DND-41 (cell line): ENCODE measurements around the gene HIP1.

Source experiments
- ATAC-seq: fragments of 200-7000 bp; cut with Tn5 transposase; 3 replicates; pipeline ENCODE4 v1.9.1; 2021; ENCODE audit warnings: low read depth; ENCODE audit not compliant: insufficient read depth
- DNase-seq: peaks from one replicate; pipeline ENCODE4 v3.0.0-alpha.2; 2020
- H2AFZ ChIP-seq: 2 replicates; pipeline ENCODE4 v1.6.0; 2012; ENCODE audit warnings: low read depth, low read length
- H3K27ac ChIP-seq: 2 replicates; pipeline ENCODE4 v1.5.1; 2012; ENCODE audit warnings: low read length, inconsistent platforms
- H3K27me3 ChIP-seq: fragments of 200-600 bp; sonication (generic); 2 replicates; pipeline ENCODE4 v1.6.0; 2012; ENCODE audit warnings: low read length, mild to moderate bottlenecking, inconsistent platforms; ENCODE audit not compliant: insufficient read depth, poor library complexity
- H3K36me3 ChIP-seq: 2 replicates; pipeline ENCODE4 v1.5.1; 2012; ENCODE audit warnings: low read length, inconsistent platforms; ENCODE audit not compliant: insufficient read depth
- H3K4me1 ChIP-seq: 2 replicates; pipeline ENCODE4 v1.5.1; 2012; ENCODE audit warnings: mild to moderate bottlenecking, low read length; ENCODE audit not compliant: insufficient read depth
- H3K4me2 ChIP-seq: 2 replicates; pipeline ENCODE4 v1.6.0; 2012; ENCODE audit warnings: mild to moderate bottlenecking, moderate library complexity, low read length, inconsistent platforms; ENCODE audit not compliant: insufficient read depth
- H3K4me3 ChIP-seq, 2 experiments: fragments of 200-600 bp in 1 of 2; shearing (Covaris generic) in 1 of 2; 2 replicates each; pipeline ENCODE4 v1.5.1; 2012 to 2016; ENCODE audit warnings: inconsistent platforms in 2 of 2, low read length in 2 of 2, mild to moderate bottlenecking in 2 of 2, low read depth in 1 of 2, moderate library complexity in 1 of 2
- H3K79me2 ChIP-seq: 2 replicates; pipeline ENCODE4 v1.6.0; 2012; ENCODE audit warnings: low read length, inconsistent platforms; ENCODE audit not compliant: insufficient read depth
- H3K9ac ChIP-seq: 2 replicates; pipeline ENCODE4 v1.6.0; 2012; ENCODE audit warnings: low read depth, mild to moderate bottlenecking, inconsistent platforms, low read length, moderate library complexity
- H3K9me3 ChIP-seq: 2 replicates; pipeline ENCODE4 v1.5.1; 2012; ENCODE audit warnings: low read length, moderate library complexity, mild to moderate bottlenecking, inconsistent platforms; ENCODE audit not compliant: insufficient read depth, severe bottlenecking
- H4K20me1 ChIP-seq: 2 replicates; pipeline ENCODE4 v1.6.0; 2012; ENCODE audit warnings: low read length; ENCODE audit not compliant: insufficient read depth
- CTCF ChIP-seq: IDR thresholded peaks from 2 replicates; pipeline ENCODE4 v1.5.1; 2012; ENCODE audit warnings: borderline replicate concordance, low read length, moderate library complexity, mild to moderate bottlenecking; ENCODE audit not compliant: poor library complexity, severe bottlenecking; ENCODE audit errors: extremely low read depth
- EZH2 ChIP-seq: IDR thresholded peaks from 3 replicates; pipeline ENCODE4 v1.6.1; 2012; ENCODE audit warnings: borderline replicate concordance, low read depth, mild to moderate bottlenecking, moderate library complexity, low read length, inconsistent platforms; ENCODE audit not compliant: severe bottlenecking

The HIP1 gene

GRCh38 chr7:75642810-75643486 is 95.8 kb downstream of the HIP1 start:
- no peaks in the 10 kb centered on the region for H3K36me3 ChIP-seq
- H3K27me3 ChIP-seq, result peaks cover 16% of the 10 kb centered on the region
- peaks cover 3% of the 10 kb centered on the region; the same call in 1 of the 2 replicates for H4K20me1 ChIP-seq
- H3K4me2 ChIP-seq, result no peak overlapping the region
- H3K9ac ChIP-seq, result no peak overlapping the region
- ATAC-seq, result peak; percentile 92
- no peaks in the 10 kb centered on the region for H3K9me3 ChIP-seq
- H2AFZ ChIP-seq, result peak overlapping the region; percentile 7; the same call in 1 of the 2 replicates
- DNase-seq, result peak; percentile 79
- no peak overlapping the region for H3K27ac ChIP-seq
- H3K4me3 ChIP-seq, result no peak overlapping the region
- no peak for TF ChIP-seq EZH2
- peak; percentile 99 for TF ChIP-seq CTCF
- peaks cover 11% of the 10 kb centered on the region for H3K4me1 ChIP-seq
- no peaks in the 10 kb centered on the region for H3K79me2 ChIP-seq

- H3K27ac ChIP-seq, result no peak overlapping the region
- peak overlapping the region; percentile 94 for H3K4me2 ChIP-seq
- H3K9ac ChIP-seq, result no peak overlapping the region
Measured at GRCh38 chr7:75640201-75640600, 98.5 kb downstream of the HIP1 start.

GRCh38 chr7:75639886-75640190 is 98.9 kb downstream of the HIP1 start:
- peak overlapping the region; percentile 94 for H3K4me2 ChIP-seq
- H3K36me3 ChIP-seq, result no peaks in the 10 kb centered on the region
- peak overlapping the region in 1 of 2 experiments; percentile 64; a peak in 2 of 4 replicates for H3K4me3 ChIP-seq
- H2AFZ ChIP-seq, result peak overlapping the region; percentile 74; the same call in 1 of the 2 replicates
- DNase-seq, result no peak
- no peaks in the 10 kb centered on the region for H3K9me3 ChIP-seq
- no peak for ATAC-seq
- peak overlapping the region; percentile 54; the same call in 1 of the 2 replicates for H3K9ac ChIP-seq
- no peak for TF ChIP-seq EZH2
- no peak for TF ChIP-seq CTCF
- peaks cover 3% of the 10 kb centered on the region; the same call in 1 of the 2 replicates for H4K20me1 ChIP-seq
- H3K27me3 ChIP-seq, result peaks cover 16% of the 10 kb centered on the region
- H3K27ac ChIP-seq, result no peak overlapping the region
- peaks cover 11% of the 10 kb centered on the region for H3K4me1 ChIP-seq
- no peaks in the 10 kb centered on the region for H3K79me2 ChIP-seq

More at GRCh38 chr7:75640201-75640600, 98.5 kb downstream of the HIP1 start:
- Histone ChIP-seq H3K9me3 (no peaks in the 10 kb centered on the region), H3K27me3 (peaks cover 16% of the 10 kb centered on the region), H3K4me1 (peaks cover 11% of the 10 kb centered on the region), H3K79me2 (no peaks in the 10 kb centered on the region), H2AFZ (no peak overlapping the region), H4K20me1 (peaks cover 3% of the 10 kb centered on the region; the same call in 1 of the 2 replicates), H3K36me3 (no peaks in the 10 kb centered on the region), H3K4me3 (no peak overlapping the region)
- DNase-seq (no peak), ATAC-seq (no peak)
- no peak for TF ChIP-seq CTCF
- TF ChIP-seq EZH2, result no peak
